Panc1 (cell line): ENCODE results near the gene DIPK1B. TPM values are rescaled to one million over a fixed set of nuclear protein-coding genes. Genes with fewer than 3 reads are reported as not detected.

Experiments used
- ATAC-seq: fragments of 200-7000 bp; cut with Tn5 transposase; 2 replicates; pipeline ENCODE4 v1.9.1; 2020; ENCODE audit warnings: mild to moderate bottlenecking, moderate library complexity
- BruUV-seq: library from RNA; stranded (reverse); fragments of 400-500 nt; replicated peaks from 2 replicates; lab custom pipeline; 2021; lab: Mats Ljungman, UMichigan
- CTCF ChIA-PET: fragments of 300-600 bp; sonication (Branson Sonifier 250); formaldehyde crosslinking; loops from one replicate; lab custom pipeline; 2022; ENCODE audit warnings: antibody characterized with exemption; lab: Charles Lee
- POLR2A ChIA-PET: fragments of 300-600 bp; sonication (Branson Sonifier 250); formaldehyde crosslinking; loops from one replicate; lab custom pipeline; 2022; ENCODE audit warnings: antibody characterized with exemption; lab: Charles Lee
- DNase-seq: peaks from one replicate; pipeline ENCODE4 v3.0.0-alpha.2; 2010; ENCODE audit warnings: low read depth, low spot score
- H3K27ac ChIP-seq: 2 replicates; pipeline ENCODE4 v1.5.1; 2011; ENCODE audit warnings: mild to moderate bottlenecking, low read length, inconsistent platforms
- H3K27me3 ChIP-seq: fragments of 200-500 bp; sonication (Bioruptor generic); 2 replicates; pipeline ENCODE4 v1.6.0; 2014; ENCODE audit warnings: low read length, inconsistent platforms; ENCODE audit not compliant: control insufficient read depth, insufficient read depth
- H3K36me3 ChIP-seq: fragments of 200-500 bp; sonication (Bioruptor generic); 2 replicates; pipeline ENCODE4 v1.5.1; 2014; ENCODE audit warnings: inconsistent platforms, mild to moderate bottlenecking, low read length, moderate library complexity; ENCODE audit not compliant: control insufficient read depth, insufficient read depth
- H3K4me1 ChIP-seq: 2 replicates; pipeline ENCODE4 v1.5.1; 2011; ENCODE audit warnings: inconsistent platforms, mild to moderate bottlenecking, low read length, moderate library complexity; ENCODE audit not compliant: control insufficient read depth, insufficient read depth
- H3K4me3 ChIP-seq, 2 experiments: 2 replicates each; pipeline ENCODE4 v1.5.1; 2011 to 2012; ENCODE audit warnings: low read depth in 2 of 2, low read length in 2 of 2, mild to moderate bottlenecking in 2 of 2, inconsistent platforms in 1 of 2, moderate library complexity in 1 of 2
- H3K9me3 ChIP-seq: fragments of 200-500 bp; sonication (Bioruptor generic); 2 replicates; pipeline ENCODE4 v1.5.1; 2014; ENCODE audit warnings: low read depth, mild to moderate bottlenecking, inconsistent platforms, low read length, moderate library complexity; ENCODE audit not compliant: control insufficient read depth, insufficient read depth
- POLR2AphosphoS5 ChIP-seq: IDR thresholded peaks from 2 replicates; pipeline ENCODE4 v1.6.1; 2012; ENCODE audit warnings: mild to moderate bottlenecking, low read depth, low read length, moderate library complexity
- SIN3A ChIP-seq: IDR thresholded peaks from 2 replicates; pipeline ENCODE4 v1.6.1; 2012; ENCODE audit warnings: low read depth, mild to moderate bottlenecking, low read length, moderate library complexity, borderline replicate concordance; ENCODE audit not compliant: insufficient read depth
- TCF7L2 ChIP-seq: IDR thresholded peaks from 2 replicates; pipeline ENCODE4 v1.6.1; 2011; ENCODE audit warnings: mild to moderate bottlenecking, low read depth, low read length, inconsistent platforms
- in situ Hi-C: cut with HindIII; loops from 2 replicates; pipeline ENCODE4 v1.10.0; 2016; ENCODE audit warnings: low sequenced_read_pairs, low pct_unique_long_range_greater_than_20kb
- intact Hi-C: fragments of 100-400 bp; cut with micrococcal nuclease; formaldehyde crosslinking; loops from one replicate; pipeline ENCODE4 v1.10.0; 2022; ENCODE audit not compliant: unreplicated experiment
- total RNA-seq: library from RNA; stranded (reverse); gene quantifications from one replicate; pipeline ENCODE4 v1.2.1, GENCODE V29; 2021; ENCODE audit not compliant: unreplicated experiment
- TF ChIP-seq, protein P1 (sequence below): fragments of 450-650 bp; IDR thresholded peaks from 2 replicates; pipeline ENCODE4 v1.5.1; 2017; ENCODE audit warnings: mild to moderate bottlenecking
- TF ChIP-seq, protein P2 (sequence below), 2 experiments: IDR thresholded peaks; 2 replicates each; pipeline ENCODE4 v1.6.1; 2011 to 2012; ENCODE audit warnings: low read depth in 2 of 2, control low read depth in 1 of 2, low read length in 1 of 2, mild to moderate bottlenecking in 1 of 2, moderate library complexity in 1 of 2; ENCODE audit not compliant: insufficient read depth in 1 of 2

DIPK1B gene
- total RNA-seq, 1 experiment from 2014 or later = 10.6 TPM

- Histone ChIP-seq H3K4me3 (no peak overlapping the region), H3K4me1 (no peaks in the 10 kb centered on the region; the same call in none of the 2 replicates), H3K27ac (no peak overlapping the region), H3K9me3 (no peaks in the 10 kb centered on the region), H3K27me3 (no peaks in the 10 kb centered on the region), H3K36me3 (no peaks in the 10 kb centered on the region)
- TF ChIP-seq, protein P1, sequence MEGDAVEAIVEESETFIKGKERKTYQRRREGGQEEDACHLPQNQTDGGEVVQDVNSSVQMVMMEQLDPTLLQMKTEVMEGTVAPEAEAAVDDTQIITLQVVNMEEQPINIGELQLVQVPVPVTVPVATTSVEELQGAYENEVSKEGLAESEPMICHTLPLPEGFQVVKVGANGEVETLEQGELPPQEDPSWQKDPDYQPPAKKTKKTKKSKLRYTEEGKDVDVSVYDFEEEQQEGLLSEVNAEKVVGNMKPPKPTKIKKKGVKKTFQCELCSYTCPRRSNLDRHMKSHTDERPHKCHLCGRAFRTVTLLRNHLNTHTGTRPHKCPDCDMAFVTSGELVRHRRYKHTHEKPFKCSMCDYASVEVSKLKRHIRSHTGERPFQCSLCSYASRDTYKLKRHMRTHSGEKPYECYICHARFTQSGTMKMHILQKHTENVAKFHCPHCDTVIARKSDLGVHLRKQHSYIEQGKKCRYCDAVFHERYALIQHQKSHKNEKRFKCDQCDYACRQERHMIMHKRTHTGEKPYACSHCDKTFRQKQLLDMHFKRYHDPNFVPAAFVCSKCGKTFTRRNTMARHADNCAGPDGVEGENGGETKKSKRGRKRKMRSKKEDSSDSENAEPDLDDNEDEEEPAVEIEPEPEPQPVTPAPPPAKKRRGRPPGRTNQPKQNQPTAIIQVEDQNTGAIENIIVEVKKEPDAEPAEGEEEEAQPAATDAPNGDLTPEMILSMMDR = no peak
- TF ChIP-seq SIN3A (no peak), POLR2AphosphoS5 (no peak), TCF7L2 (no peak)
- TF ChIP-seq, protein P2, sequence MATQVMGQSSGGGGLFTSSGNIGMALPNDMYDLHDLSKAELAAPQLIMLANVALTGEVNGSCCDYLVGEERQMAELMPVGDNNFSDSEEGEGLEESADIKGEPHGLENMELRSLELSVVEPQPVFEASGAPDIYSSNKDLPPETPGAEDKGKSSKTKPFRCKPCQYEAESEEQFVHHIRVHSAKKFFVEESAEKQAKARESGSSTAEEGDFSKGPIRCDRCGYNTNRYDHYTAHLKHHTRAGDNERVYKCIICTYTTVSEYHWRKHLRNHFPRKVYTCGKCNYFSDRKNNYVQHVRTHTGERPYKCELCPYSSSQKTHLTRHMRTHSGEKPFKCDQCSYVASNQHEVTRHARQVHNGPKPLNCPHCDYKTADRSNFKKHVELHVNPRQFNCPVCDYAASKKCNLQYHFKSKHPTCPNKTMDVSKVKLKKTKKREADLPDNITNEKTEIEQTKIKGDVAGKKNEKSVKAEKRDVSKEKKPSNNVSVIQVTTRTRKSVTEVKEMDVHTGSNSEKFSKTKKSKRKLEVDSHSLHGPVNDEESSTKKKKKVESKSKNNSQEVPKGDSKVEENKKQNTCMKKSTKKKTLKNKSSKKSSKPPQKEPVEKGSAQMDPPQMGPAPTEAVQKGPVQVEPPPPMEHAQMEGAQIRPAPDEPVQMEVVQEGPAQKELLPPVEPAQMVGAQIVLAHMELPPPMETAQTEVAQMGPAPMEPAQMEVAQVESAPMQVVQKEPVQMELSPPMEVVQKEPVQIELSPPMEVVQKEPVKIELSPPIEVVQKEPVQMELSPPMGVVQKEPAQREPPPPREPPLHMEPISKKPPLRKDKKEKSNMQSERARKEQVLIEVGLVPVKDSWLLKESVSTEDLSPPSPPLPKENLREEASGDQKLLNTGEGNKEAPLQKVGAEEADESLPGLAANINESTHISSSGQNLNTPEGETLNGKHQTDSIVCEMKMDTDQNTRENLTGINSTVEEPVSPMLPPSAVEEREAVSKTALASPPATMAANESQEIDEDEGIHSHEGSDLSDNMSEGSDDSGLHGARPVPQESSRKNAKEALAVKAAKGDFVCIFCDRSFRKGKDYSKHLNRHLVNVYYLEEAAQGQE (IDR thresholded peaks at IDR 0.05; ENCODE audit: insufficient read depth in 1 of 2, low read depth in 2 of 2, low read length in 1 of 2) = no peak
- BruUV-seq = no TSS peak
- CTCF ChIA-PET = no interaction called here
- intact Hi-C loops (no loop called here), in situ Hi-C loops (no loop called here)
- no peak for ATAC-seq
- POLR2A ChIA-PET = interaction anchor here (0.6 kb wide), 2 partner anchors 9 to 65 kb away, joined by 3 to 15 read pairs; no protein-coding TSS in a partner anchor
- DNase-seq = no peak
Measured at GRCh38 chr9:136707011-136707410, 5.4 kb upstream of the DIPK1B start.

DNA sequence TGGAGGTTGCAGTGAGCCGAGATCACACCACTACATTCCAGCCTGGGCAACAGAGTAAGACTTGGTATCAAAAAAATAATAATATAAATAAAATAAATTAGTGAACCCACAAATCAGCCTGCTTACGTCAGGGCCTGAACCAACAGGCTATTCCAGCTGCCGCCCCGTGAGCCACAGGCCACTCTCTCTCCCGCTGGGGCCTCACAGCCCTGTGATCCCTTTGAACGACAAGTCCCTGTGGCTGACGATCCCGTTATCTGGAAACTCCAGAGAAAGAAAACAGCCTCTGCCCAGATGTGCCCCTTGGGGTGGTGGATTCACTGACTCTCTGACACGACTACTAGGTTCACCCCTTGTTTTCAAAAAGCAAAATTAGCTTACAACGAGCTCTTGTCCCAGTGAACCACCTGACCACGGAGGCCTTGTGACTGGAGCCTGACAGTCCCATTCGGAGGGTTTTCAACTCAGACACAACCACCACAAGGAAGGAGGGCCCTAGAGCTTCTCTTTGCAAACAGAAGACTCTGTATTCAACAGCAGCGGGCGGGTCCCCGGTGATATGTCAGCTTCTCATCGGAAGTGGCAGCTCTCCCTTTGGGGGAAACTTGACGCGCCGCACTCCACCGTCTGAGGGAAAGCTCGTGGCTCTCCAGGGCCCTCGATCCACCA is 4.4 kb upstream of the DIPK1B start:
- in situ Hi-C loops (no loop called here), intact Hi-C loops (no loop called here)
- Histone ChIP-seq H3K4me3 (no peak overlapping the region), H3K27ac (no peak overlapping the region), H3K9me3 (no peaks in the 10 kb centered on the region), H3K36me3 (no peaks in the 10 kb centered on the region), H3K27me3 (no peaks in the 10 kb centered on the region), H3K4me1 (peaks cover under 1% of the 10 kb centered on the region)
- POLR2A ChIA-PET = no interaction called here
- BruUV-seq = no TSS peak
- no peak for ATAC-seq
- DNase-seq = no peak
- CTCF ChIA-PET = no interaction called here
- TF ChIP-seq, protein P2 (IDR thresholded peaks at IDR 0.05; ENCODE audit: insufficient read depth in 1 of 2, low read depth in 2 of 2, low read length in 1 of 2) = no peak
- TF ChIP-seq, protein P1 = no peak
- TF ChIP-seq SIN3A (no peak), POLR2AphosphoS5 (no peak), TCF7L2 (no peak)
